Uterine smooth muscle cell (primary cell): ENCODE results near the gene ISOC2. TPM values are rescaled to one million over a fixed set of nuclear protein-coding genes. Genes with fewer than 3 reads are reported as not detected.

ENCODE experiments used
- total RNA-seq: library from RNA; depleted of rRNA; stranded (reverse); fragments of >200 nt; gene quantifications from 2 replicates; pipeline ENCODE4 v1.2.3, GENCODE V29; 2014

Gene ISOC2, protein sequence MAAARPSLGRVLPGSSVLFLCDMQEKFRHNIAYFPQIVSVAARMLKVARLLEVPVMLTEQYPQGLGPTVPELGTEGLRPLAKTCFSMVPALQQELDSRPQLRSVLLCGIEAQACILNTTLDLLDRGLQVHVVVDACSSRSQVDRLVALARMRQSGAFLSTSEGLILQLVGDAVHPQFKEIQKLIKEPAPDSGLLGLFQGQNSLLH
- 52.5 and 63.2 TPM in 2 replicates for total RNA-seq

GRCh38 chr19:55461259-55461973 is at the start of gene ISOC2:
ISOC2 (minus strand) TSS chr19:55461642; CDS start chr19:55456486, 5,156 bp downstream.

GRCh38 chr19:55487924-55488687 is 26.7 kb upstream of the ISOC2 start, which contains the start of gene SSC5D:
SSC5D (plus strand) TSS chr19:55488436; CDS start chr19:55488590, 154 bp downstream.

DNA sequence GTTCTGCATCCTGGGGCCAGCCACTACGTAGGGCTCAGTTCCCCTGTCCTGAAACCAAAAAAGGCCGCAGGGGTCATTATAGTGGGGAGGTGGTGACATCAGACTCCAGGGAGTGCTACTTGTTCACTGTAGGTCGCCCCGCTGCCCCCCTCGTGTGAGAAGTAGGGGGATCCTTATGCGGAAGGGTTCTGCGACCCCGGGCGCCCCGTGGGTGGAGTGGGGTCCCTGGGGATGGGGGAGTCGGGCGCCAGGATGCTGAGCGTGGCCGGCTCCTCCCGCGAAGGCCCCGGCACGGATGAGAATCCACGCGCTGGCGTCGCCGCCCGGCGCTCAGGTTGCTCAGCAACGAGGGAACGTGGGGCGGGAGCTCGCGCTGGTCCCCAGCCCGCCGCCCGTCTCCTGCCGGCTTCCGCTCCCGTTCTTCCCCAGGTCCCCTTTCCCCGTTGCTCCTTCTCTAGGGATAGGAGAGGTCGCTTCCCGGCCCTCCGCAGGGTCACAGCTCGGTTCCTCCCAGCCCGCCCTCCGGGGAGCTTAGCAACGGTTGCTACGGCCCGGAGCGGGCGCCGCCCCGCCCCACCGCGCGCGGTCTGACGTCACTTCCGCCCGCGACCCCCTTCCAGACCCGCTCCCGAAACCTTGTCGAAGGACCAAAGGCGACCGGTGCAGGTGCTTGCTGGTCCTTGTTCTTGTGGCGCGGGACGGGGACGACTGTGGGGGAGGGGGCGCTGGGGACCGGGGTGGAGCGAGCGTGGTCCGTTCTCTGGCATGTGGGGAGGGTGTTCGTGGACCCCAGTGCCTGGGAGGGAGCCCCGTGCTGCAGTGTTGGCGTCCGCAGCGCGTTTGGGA is 23.4 kb upstream of the ISOC2 start, which contains the start of gene NAT14:
Gene NAT14, plus strand, starts transcription at position 596 of the 846 bp plus-strand sequence. CDS start 521 bp downstream, outside the sequence.

DNA sequence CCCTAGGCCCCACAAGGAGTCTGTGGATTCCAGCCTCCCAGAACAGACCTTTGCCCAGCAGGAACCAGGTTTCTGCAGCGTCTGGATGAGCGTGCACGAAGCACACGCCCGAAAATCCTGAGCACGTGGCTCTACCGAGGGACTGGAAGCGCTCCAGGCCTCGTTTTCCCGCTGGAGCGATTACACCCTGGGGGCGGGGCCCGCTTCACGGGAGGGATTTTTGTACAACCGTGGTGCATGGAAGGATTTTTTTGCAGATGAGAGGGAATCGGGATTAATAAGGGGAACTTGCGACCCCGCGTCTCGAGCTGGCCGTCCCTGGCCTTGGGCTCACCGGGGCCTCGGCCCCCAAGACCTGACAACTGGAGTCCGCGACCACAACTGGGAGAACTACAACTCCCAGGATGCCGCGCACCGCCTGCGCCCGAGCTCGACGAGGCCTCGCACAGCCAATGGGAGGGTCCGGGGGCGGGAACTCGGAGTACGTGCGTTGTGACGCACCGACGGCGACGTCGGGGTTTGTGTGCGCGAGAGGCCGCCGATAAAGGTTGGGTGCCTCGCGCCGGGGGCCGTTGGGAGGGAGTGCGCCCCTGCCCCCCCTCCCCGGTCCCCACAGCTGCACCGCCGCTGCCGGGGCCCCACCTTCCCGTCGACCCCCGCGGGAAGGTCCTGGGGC is 14.8 kb upstream of the ISOC2 start, which contains the start of gene ZNF628:
Gene ZNF628, plus strand, starts transcription at position 518 of the 676 bp plus-strand sequence. CDS start 3,294 bp downstream, outside the sequence.

DNA sequence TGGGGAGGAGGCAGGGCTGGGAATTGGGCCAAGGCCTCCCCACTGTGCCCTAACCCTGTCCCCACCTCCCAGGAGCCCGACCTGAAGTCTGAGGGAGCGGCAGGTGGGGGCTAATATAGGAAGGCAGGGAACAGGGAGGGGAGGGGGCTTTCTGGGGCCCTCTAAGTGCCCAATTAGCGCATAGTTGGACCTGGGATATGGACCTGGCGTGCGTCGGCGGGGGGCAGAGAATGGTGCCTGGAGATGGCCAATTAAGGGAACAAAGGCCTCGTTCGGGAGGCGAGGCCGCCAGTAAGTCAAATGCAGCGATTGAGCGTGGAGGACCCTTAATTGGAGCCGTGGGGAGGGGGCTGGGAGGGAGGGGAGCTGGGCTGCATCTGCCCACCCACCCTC is 3.2 kb upstream of the ISOC2 start, which contains the start of gene C19orf85:
Gene C19orf85, minus strand, starts transcription at position 90 of the 393 bp plus-strand sequence. CDS start 197 bp downstream, outside the sequence.

GRCh38 chr19:55443045-55443823 is 18.2 kb downstream of the ISOC2 start, which contains the start of gene SHISA7:
SHISA7 (minus strand) TSS chr19:55443300; CDS start chr19:55442863, 437 bp downstream.

DNA sequence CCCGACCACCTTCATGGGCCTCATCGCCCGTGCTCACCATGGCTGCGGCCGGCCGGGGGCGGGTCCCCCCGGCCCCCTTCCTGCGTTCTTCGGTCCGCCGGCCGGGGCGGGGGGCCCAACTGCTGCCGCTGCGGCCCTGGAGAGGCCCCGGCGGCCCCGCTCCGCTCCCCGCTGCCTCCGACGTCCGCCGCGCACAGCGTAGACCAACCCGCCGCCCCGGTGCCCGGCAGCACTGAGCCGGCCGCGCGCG is 54.0 kb downstream of the ISOC2 start, which contains the start of gene UBE2S:
Gene UBE2S, minus strand, starts transcription at position 239 of the 250 bp plus-strand sequence. Its CDS starts 199 bp downstream, at position 40.

Other genes with a start within 250 kb of the ISOC2 start
- 1.6 and 1.7 TPM in 2 replicates for gene TMEM86B, start 232.9 kb downstream of the ISOC2 start, total RNA-seq
- gene PPP6R1, start 202.6 kb downstream of the ISOC2 start, total RNA-seq = 34.7 and 45.9 TPM in 2 replicates
- gene HSPBP1, start 181.5 kb downstream of the ISOC2 start, total RNA-seq = 32.7 and 45.6 TPM in 2 replicates
- gene BRSK1, start 177.6 kb downstream of the ISOC2 start, total RNA-seq = 7.0 and 9.2 TPM in 2 replicates
- gene TMEM150B, start 136.3 kb downstream of the ISOC2 start, total RNA-seq = not detected in 2 replicates
- gene KMT5C, start 121.8 kb downstream of the ISOC2 start, total RNA-seq = 6.5 and 12.1 TPM in 2 replicates
- not detected in 2 replicates for gene COX6B2, start 106.9 kb downstream of the ISOC2 start, total RNA-seq
- gene GARIN5B, start 98.4 kb downstream of the ISOC2 start, total RNA-seq = not detected in 2 replicates
- gene IL11, start 91.2 kb downstream of the ISOC2 start, total RNA-seq = 6.9 and 8.5 TPM in 2 replicates
- 0.37 TPM in 1 of 2 replicates, not detected in the other for gene TMEM190, start 84.8 kb downstream of the ISOC2 start, total RNA-seq
- gene TMEM238, start 77.3 kb downstream of the ISOC2 start, total RNA-seq = 0.33 and 0.75 TPM in 2 replicates
- 393 and 410 TPM in 2 replicates for gene RPL28, start 75.7 kb downstream of the ISOC2 start, total RNA-seq
- 268 and 487 TPM in 2 replicates for gene UBE2S, start 53.9 kb downstream of the ISOC2 start, total RNA-seq
- not detected in 2 replicates for gene SHISA7, start 18.3 kb downstream of the ISOC2 start, total RNA-seq
- not detected in 2 replicates for gene C19orf85, start 3.1 kb upstream of the ISOC2 start, total RNA-seq
- gene ZNF628, start 15.0 kb upstream of the ISOC2 start, total RNA-seq = 1.5 and 1.9 TPM in 2 replicates
- gene NAT14, start 23.5 kb upstream of the ISOC2 start, total RNA-seq = 19.1 and 29.9 TPM in 2 replicates
- 22.4 and 38.0 TPM in 2 replicates for gene SSC5D, start 26.8 kb upstream of the ISOC2 start, total RNA-seq
- 0.11 and 1.5 TPM in 2 replicates for gene SBK2, start 75.5 kb upstream of the ISOC2 start, total RNA-seq
- 0.12 TPM in 1 of 2 replicates, not detected in the other for gene SBK3, start 83.9 kb upstream of the ISOC2 start, total RNA-seq
- 3.8 and 5.9 TPM in 2 replicates for gene ZNF579, start 119.2 kb upstream of the ISOC2 start, total RNA-seq
- 2.7 and 3.0 TPM in 2 replicates for gene FIZ1, start 137.9 kb upstream of the ISOC2 start, total RNA-seq
- 7.7 and 9.9 TPM in 2 replicates for gene ZNF524, start 138.6 kb upstream of the ISOC2 start, total RNA-seq
- gene ZNF865, start 144.0 kb upstream of the ISOC2 start, total RNA-seq = 1.00 and 1.2 TPM in 2 replicates
- gene ZNF784, start 162.9 kb upstream of the ISOC2 start, total RNA-seq = 4.4 and 5.4 TPM in 2 replicates
- 4.1 and 4.2 TPM in 2 replicates for gene ZNF580, start 179.4 kb upstream of the ISOC2 start, total RNA-seq
- gene ZNF581, start 182.0 kb upstream of the ISOC2 start, total RNA-seq = 12.3 and 22.5 TPM in 2 replicates
- 2.5 and 8.5 TPM in 2 replicates for gene CCDC106, start 186.6 kb upstream of the ISOC2 start, total RNA-seq
- gene U2AF2, start 193.4 kb upstream of the ISOC2 start, total RNA-seq = 117 and 168 TPM in 2 replicates
- 79.4 and 112 TPM in 2 replicates for gene EPN1, start 213.6 kb upstream of the ISOC2 start, total RNA-seq